ENCODE measurements around the gene MEGF10.

The MEGF10 gene

GRCh38 chr5:127417528-127417927 is 126.9 kb downstream of the MEGF10 start:
- TF ChIP-seq CTCF (IDR thresholded peaks at IDR 0.05; ENCODE audit: extremely low read depth, insufficient read depth, missing control alignments), result no peak
- no peak for DNase-seq (ENCODE audit: low spot score)
- in situ Hi-C loops (cut with MboI; ENCODE audit: low pct_unique_long_range_greater_than_20kb, low sequenced_read_pairs, unreplicated experiment), result no loop called here

GRCh38 chr5:127418367-127418766 is 127.8 kb downstream of the MEGF10 start:
- in situ Hi-C loops (cut with MboI; ENCODE audit: low pct_unique_long_range_greater_than_20kb, low sequenced_read_pairs, unreplicated experiment), result no loop called here
- DNase-seq (ENCODE audit: low spot score), result no peak
- no peak for TF ChIP-seq CTCF (IDR thresholded peaks at IDR 0.05; ENCODE audit: extremely low read depth, insufficient read depth, missing control alignments)

- DNase-seq (ENCODE audit: low spot score), result no peak
- in situ Hi-C loops (cut with MboI; ENCODE audit: low pct_unique_long_range_greater_than_20kb, low sequenced_read_pairs, unreplicated experiment), result no loop called here
- no peak for TF ChIP-seq CTCF (IDR thresholded peaks at IDR 0.05; ENCODE audit: extremely low read depth, insufficient read depth, missing control alignments)
Measured at GRCh38 chr5:127418974-127419682, 128.5 kb downstream of the MEGF10 start.

- no peak for TF ChIP-seq CTCF (IDR thresholded peaks at IDR 0.05; ENCODE audit: extremely low read depth, insufficient read depth, missing control alignments)
- no peak for DNase-seq (ENCODE audit: low spot score)
- in situ Hi-C loops (cut with MboI; ENCODE audit: low pct_unique_long_range_greater_than_20kb, low sequenced_read_pairs, unreplicated experiment), result no loop called here
Measured at GRCh38 chr5:127419683-127420257, 129.2 kb downstream of the MEGF10 start.

GRCh38 chr5:127420758-127421157 is 130.2 kb downstream of the MEGF10 start:
- in situ Hi-C loops (cut with MboI; ENCODE audit: low pct_unique_long_range_greater_than_20kb, low sequenced_read_pairs, unreplicated experiment), result no loop called here
- no peak for TF ChIP-seq CTCF (IDR thresholded peaks at IDR 0.05; ENCODE audit: extremely low read depth, insufficient read depth, missing control alignments)
- DNase-seq (ENCODE audit: low spot score), result no peak

- TF ChIP-seq CTCF (IDR thresholded peaks at IDR 0.05; ENCODE audit: extremely low read depth, insufficient read depth, missing control alignments), result no peak
- in situ Hi-C loops (cut with MboI; ENCODE audit: low pct_unique_long_range_greater_than_20kb, low sequenced_read_pairs, unreplicated experiment), result no loop called here
- DNase-seq (ENCODE audit: low spot score), result no peak
Measured at GRCh38 chr5:127421471-127421870, 130.9 kb downstream of the MEGF10 start.
